Naive B cell (primary cell): ENCODE results near the gene CPT2. TPM values are rescaled to one million over a fixed set of nuclear protein-coding genes. Genes with fewer than 3 reads are reported as not detected.

ENCODE experiments used
- ATAC-seq, 2 donors: fragments of 150-1000 bp; cut with Tn5 transposase; 2 replicates each; pipeline ENCODE4 v1.10.0; 2021; ENCODE audit warnings: low read depth in 2 of 2, mild to moderate bottlenecking in 2 of 2, moderate library complexity in 2 of 2
- DNase-seq: peaks from one replicate; pipeline ENCODE4 v3.0.0; 2022
- H3K27ac Mint-ChIP-seq, 6 donors: one replicate each; pipeline ENCODE4 v1.8.0; 2020 to 2022; ENCODE audit warnings: mild to moderate bottlenecking in 6 of 6, mixed read lengths in 6 of 6, moderate library complexity in 5 of 6, inconsistent platforms in 2 of 6
- H3K27me3 Mint-ChIP-seq, 3 donors: one replicate each; pipeline ENCODE4 v1.8.0; 2021 to 2022; ENCODE audit warnings: mixed read lengths in 3 of 3, mild to moderate bottlenecking in 1 of 3
- H3K36me3 Mint-ChIP-seq, 2 donors: one replicate each; pipeline ENCODE4 v1.8.0; 2020 to 2022; ENCODE audit warnings: mixed read lengths in 2 of 2, inconsistent platforms in 1 of 2, mild to moderate bottlenecking in 1 of 2
- H3K4me1 Mint-ChIP-seq, 3 donors: one replicate each; pipeline ENCODE4 v1.8.0; 2020 to 2022; ENCODE audit warnings: mixed read lengths in 3 of 3, inconsistent platforms in 1 of 3, mild to moderate bottlenecking in 1 of 3, moderate library complexity in 1 of 3
- H3K4me3 Mint-ChIP-seq, 8 donors: one replicate each; pipeline ENCODE4 v1.8.0; 2020 to 2022; ENCODE audit warnings: mild to moderate bottlenecking in 8 of 8, mixed read lengths in 8 of 8, moderate library complexity in 8 of 8, inconsistent platforms in 2 of 8
- H3K9me3 Mint-ChIP-seq, 7 donors: one replicate each; pipeline ENCODE4 v1.8.0; 2020 to 2022; ENCODE audit warnings: mixed read lengths in 7 of 7, mild to moderate bottlenecking in 5 of 7, inconsistent platforms in 2 of 7, moderate library complexity in 1 of 7
- polyA plus RNA-seq, 6 donors: library from polyadenylated mRNA; unstranded; fragments of 300-500 nt; fragmentation: Illumina TruSeq; gene quantifications; one replicate each; pipeline ENCODE4 v1.2.3, GENCODE V29; 2021; ENCODE audit warnings: low read depth in 6 of 6

CPT2 gene
- polyA plus RNA-seq, result 10 to 100 TPM; 21.2 to 39.1 (median 28.5) TPM

DNA sequence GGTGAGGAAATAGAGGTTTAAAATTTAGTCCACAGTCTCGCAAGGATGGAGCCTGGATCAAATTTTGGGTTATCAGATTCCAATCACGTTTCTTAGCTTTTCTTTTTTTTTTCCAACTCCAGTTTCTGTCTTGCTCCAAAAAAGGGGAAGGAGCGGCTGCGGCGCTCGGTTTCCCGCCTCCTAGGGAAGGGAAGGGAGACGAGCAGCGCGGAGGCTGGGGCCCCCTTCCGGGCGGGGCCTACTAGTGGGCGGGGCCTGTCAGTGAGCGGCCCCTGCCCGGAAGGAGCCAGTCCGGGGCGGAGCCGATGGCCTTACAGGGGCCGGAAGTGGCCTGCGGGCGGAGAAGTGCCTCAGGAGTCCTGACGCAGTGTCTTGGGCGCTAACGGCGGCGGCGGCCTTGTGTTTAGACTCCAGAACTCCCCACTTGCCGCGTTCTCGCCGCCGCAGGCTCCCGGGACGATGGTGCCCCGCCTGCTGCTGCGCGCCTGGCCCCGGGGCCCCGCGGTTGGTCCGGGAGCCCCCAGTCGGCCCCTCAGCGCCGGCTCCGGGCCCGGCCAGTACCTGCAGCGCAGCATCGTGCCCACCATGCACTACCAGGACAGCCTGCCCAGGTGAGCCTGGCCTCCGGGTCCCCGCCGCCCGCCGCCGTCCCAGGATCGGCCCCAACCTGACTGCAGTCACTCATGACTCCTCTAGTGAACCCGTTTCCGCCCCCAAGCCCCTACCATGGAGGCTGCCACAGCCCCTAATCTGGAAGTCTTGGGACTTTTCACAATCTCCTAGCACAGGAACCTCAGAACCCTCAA is at the start of gene CPT2:
Gene CPT2, plus strand, starts transcription at position 340 of the 806 bp plus-strand sequence. Its CDS starts 120 bp downstream, at position 460.
- DNase-seq (peak; percentile 83), ATAC-seq (peak; percentile 94 to 96)
- no peaks in the 10 kb centered on the region for H3K27me3 Mint-ChIP-seq
- H3K4me3 Mint-ChIP-seq, result peak within 1 kb of the TSS; percentile 83 to 98 (median 96)
- peaks cover 16 to 36% (median 21%) of the 10 kb centered on the region in 3 donors for H3K4me1 Mint-ChIP-seq
- peak within 1 kb of the TSS; percentile 90 to 99 (median 97) for H3K27ac Mint-ChIP-seq
- H3K9me3 Mint-ChIP-seq, result peaks cover 0 to 4% (median 0%) of the 10 kb centered on the region in 7 donors
- H3K36me3 Mint-ChIP-seq, result peaks cover 0 to 13% of the 10 kb centered on the region in 2 donors

DNA sequence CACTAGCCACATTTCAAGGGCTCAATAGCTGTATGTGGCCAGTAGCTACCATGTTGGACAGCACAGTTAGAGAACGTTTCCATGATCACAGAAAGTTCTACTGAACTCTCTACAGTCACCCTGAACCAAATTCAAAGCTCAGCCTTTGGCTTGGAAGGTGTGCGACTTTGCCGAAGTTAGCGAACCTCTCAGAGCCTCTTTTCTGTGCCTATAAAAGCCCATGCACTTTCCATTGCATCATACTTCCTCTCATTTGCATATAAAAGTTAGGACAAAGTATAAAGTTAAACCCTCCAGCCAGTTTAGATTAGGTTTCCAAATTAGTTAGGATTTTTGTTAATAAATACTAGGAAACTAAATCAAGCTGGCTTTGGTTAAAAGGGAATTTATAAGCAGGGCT is 49.5 kb upstream of the CPT2 start:
- H3K9me3 Mint-ChIP-seq, result no peaks in the 10 kb centered on the region

DNA sequence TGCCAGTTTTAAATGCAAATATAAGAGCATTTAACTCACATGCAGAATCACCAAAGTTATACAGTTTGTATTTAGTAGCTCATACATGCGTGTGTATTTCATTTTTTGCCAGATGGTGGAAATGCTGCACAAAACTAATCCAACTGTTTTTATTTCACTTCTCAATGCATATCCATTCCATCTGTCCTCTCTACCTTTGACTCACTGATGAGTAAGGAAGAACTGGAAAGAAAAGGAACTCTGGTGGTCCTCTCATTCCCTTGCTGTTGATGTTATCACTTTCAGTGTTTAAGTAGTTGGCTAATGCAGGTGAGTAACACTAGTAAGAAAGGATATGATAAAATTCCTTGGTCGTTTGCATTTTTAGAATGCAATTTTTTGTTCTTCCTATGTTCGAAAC is 48.5 kb upstream of the CPT2 start:
- DNase-seq, result no peak
- no peaks in the 10 kb centered on the region for H3K36me3 Mint-ChIP-seq

More for the DNA sequence above, 49.5 kb upstream of the CPT2 start:
- Mint-ChIP-seq H3K27ac (no peak overlapping the region), H3K4me3 (no peak overlapping the region), H3K4me1 (no peaks in the 10 kb centered on the region), H3K36me3 (no peaks in the 10 kb centered on the region), H3K27me3 (peaks cover 0 to 11% (median 0%) of the 10 kb centered on the region in 3 donors)
- ATAC-seq (no peak), DNase-seq (no peak)

DNA sequence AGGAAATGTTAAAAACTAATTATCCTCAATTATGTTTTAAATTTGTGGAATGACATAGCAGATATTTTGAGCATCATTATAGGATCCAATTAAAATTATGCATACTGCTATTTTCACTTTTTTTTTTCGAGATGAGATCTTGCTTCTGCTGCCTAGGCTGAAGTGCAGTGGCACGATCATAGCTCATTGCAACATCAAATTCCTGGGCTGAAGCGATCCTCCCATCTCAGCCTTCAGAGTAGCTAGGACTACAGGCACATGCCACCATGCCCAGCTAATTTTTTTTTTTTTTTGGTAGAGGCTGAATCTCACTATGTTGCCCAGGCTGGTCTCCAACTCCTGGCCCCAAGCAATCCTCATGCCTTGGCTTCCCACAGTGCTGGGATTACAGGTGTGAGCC is 42.9 kb upstream of the CPT2 start:
- DNase-seq, result no peak
- H3K4me3 Mint-ChIP-seq, result no peak overlapping the region
- no peaks in the 10 kb centered on the region for H3K4me1 Mint-ChIP-seq
- no peaks in the 10 kb centered on the region for H3K9me3 Mint-ChIP-seq
- H3K27me3 Mint-ChIP-seq, result peaks cover 5 to 23% (median 14%) of the 10 kb centered on the region in 3 donors
- no peaks in the 10 kb centered on the region for H3K36me3 Mint-ChIP-seq
- no peak overlapping the region for H3K27ac Mint-ChIP-seq
- no peak for ATAC-seq

More for the DNA sequence above, 48.5 kb upstream of the CPT2 start:
- no peak overlapping the region for H3K27ac Mint-ChIP-seq
- ATAC-seq, result no peak
- peaks cover 0 to 14% (median 1%) of the 10 kb centered on the region in 3 donors for H3K27me3 Mint-ChIP-seq
- no peaks in the 10 kb centered on the region for H3K4me1 Mint-ChIP-seq
- H3K9me3 Mint-ChIP-seq, result no peaks in the 10 kb centered on the region
- no peak overlapping the region for H3K4me3 Mint-ChIP-seq

DNA sequence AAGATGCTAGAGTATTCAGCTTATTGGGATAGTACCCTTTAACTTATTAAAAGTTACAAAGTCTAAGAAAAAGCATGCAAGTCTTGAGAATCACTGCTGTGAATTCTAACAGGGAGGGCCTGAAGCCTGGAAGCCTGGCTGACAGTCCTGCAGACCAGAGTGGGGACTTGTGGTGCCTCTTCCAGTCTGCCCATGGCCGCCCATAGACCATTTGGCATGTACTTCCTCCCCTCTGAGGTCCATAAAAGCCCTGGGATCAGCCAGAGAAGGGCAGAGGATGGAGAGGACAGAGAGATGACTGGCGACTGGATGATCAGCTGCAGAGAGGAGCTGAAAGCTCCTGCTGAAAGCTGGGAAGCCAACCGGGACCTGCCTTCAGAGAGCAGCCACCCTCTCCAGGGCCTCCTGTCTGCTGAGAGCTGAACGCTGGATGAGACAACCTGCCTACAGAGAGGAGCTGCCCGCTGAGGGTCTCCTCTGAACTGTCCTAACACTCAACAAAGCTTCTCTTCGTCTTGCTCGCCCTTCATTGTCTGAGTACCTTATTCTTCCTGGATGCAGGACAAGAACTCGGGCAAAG is 41.7 kb upstream of the CPT2 start:
- DNase-seq (no peak), ATAC-seq (no peak)
- H3K27me3 Mint-ChIP-seq, result peaks cover 13 to 23% (median 14%) of the 10 kb centered on the region in 3 donors
- H3K36me3 Mint-ChIP-seq, result no peaks in the 10 kb centered on the region
- no peak overlapping the region for H3K27ac Mint-ChIP-seq
- H3K9me3 Mint-ChIP-seq, result no peaks in the 10 kb centered on the region
- no peaks in the 10 kb centered on the region for H3K4me1 Mint-ChIP-seq
- H3K4me3 Mint-ChIP-seq, result no peak overlapping the region

DNA sequence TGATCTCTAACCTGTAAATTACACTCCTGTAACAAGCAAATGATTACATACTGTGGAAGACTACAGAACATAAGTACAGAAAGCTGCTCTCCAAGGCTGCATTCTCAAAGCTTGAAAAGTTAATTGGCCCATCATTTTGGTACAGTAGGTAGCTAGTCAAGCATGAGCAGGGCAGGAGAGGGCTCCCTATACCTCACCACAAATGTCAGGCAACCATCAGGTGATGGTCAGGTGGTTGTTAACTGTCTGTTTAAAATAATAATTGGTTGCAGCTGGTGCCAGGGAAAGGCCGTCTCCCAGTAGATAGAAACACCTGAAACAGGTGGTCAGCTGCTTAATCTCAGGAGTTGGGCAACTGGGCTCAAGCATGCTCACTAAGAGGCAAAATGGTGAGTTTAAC is 41.1 kb upstream of the CPT2 start:
- H3K27me3 Mint-ChIP-seq, result peaks cover 13 to 22% (median 14%) of the 10 kb centered on the region in 3 donors
- no peak overlapping the region for H3K27ac Mint-ChIP-seq
- DNase-seq, result no peak
- H3K9me3 Mint-ChIP-seq, result no peaks in the 10 kb centered on the region
- no peak for ATAC-seq
- H3K4me1 Mint-ChIP-seq, result no peaks in the 10 kb centered on the region
- H3K4me3 Mint-ChIP-seq, result no peak overlapping the region
- H3K36me3 Mint-ChIP-seq, result no peaks in the 10 kb centered on the region

DNA sequence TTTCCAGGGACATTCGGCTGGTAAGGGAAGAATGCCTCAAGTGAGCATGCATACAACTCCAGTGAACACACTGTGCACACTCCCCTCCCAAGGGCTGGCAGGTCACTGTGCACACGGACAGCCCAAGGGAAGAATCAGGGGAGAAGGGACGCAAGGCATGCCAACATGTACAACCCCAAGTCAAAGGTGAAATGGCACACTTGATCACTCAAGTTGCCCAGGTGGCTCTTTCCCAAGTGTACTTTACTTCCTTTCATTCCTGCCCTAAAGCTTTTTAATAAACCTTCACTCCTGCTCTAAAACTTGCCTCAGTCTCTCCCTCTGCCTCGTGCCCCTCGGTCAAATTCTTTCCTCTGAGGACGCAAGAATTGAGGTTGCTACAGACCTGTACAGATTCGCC is 40.7 kb upstream of the CPT2 start:
- ATAC-seq, result no peak
- H3K27ac Mint-ChIP-seq, result no peak overlapping the region

DNA sequence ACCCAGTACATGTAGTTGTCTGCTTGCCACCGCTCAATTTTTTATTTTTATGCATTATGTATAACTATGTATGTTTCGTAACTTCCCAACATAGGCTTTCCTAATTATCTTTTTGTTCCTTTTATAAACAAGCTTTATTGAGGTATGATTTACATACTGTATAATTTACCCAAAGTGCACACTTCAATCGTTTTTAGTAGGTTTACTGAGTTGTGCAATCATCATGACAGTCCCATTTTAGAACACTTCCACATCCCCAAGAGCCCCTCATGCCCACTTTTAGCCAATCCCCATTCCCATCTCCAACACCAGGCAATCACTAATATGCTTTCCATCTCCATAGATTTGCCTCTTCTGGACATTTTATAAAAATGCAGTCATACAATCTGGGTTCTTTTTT is 39.8 kb upstream of the CPT2 start:
- H3K4me3 Mint-ChIP-seq, result no peak overlapping the region
- H3K27ac Mint-ChIP-seq, result no peak overlapping the region
- no peaks in the 10 kb centered on the region for H3K9me3 Mint-ChIP-seq
- H3K36me3 Mint-ChIP-seq, result no peaks in the 10 kb centered on the region
- H3K4me1 Mint-ChIP-seq, result no peaks in the 10 kb centered on the region
- peaks cover 13 to 17% (median 14%) of the 10 kb centered on the region in 3 donors for H3K27me3 Mint-ChIP-seq
- DNase-seq (no peak), ATAC-seq (no peak)

More for the DNA sequence above, 40.7 kb upstream of the CPT2 start:
- Mint-ChIP-seq H3K4me3 (no peak overlapping the region), H3K9me3 (no peaks in the 10 kb centered on the region), H3K27me3 (peaks cover 13 to 18% (median 14%) of the 10 kb centered on the region in 3 donors), H3K4me1 (no peaks in the 10 kb centered on the region), H3K36me3 (no peaks in the 10 kb centered on the region)
- no peak for DNase-seq

DNA sequence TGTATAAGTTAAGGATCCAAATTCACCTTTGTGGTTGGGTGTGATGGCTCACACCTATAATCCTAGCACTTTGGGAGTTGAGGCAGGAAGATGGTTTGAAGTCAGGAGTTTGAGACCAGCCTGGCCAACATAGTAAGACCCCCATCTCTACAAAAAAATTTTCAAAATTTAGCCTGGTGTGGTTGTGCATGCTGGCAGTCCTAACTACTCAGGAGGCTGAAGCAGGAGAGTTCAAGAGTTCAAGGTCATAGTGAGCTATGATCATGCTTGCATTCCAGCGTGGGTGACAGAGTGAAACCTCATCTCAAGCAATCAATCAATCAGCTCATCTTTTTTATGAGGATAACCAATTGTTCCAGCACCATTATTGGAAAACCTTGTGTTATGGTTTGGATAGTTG is 37.7 kb upstream of the CPT2 start:
- peaks cover 19 to 26% (median 24%) of the 10 kb centered on the region in 3 donors for H3K27me3 Mint-ChIP-seq
- ATAC-seq (no peak), DNase-seq (no peak)
- H3K9me3 Mint-ChIP-seq, result no peaks in the 10 kb centered on the region
- no peak overlapping the region for H3K27ac Mint-ChIP-seq
- no peaks in the 10 kb centered on the region for H3K4me1 Mint-ChIP-seq
- H3K4me3 Mint-ChIP-seq, result no peak overlapping the region
- H3K36me3 Mint-ChIP-seq, result no peaks in the 10 kb centered on the region

DNA sequence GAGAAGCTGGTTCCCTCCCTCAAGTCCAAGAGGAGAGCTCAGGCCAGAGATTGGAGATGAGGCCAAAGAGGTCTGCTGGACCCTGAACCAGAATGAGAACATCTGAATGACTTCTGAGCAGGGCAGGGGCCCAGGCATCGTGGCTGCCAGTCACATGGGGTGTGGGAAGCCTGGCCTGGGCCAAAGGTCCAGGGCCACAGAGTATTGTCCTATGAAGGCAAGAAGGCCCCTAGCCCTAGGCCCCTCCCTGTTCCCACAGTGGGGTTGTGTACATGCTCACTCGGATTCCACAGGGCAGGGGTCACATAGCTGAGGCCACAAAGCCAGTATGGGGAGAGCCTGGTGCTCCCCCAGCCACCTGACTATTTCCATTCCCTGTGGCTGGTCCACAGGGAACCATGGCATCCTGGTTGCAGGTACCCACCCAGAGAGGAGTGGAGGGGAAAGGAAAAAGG is 35.7 kb upstream of the CPT2 start:
- H3K4me3 Mint-ChIP-seq, result no peak overlapping the region
- no peak overlapping the region for H3K27ac Mint-ChIP-seq
- H3K27me3 Mint-ChIP-seq, result peaks cover 31 to 46% (median 31%) of the 10 kb centered on the region in 3 donors
- no peaks in the 10 kb centered on the region for H3K4me1 Mint-ChIP-seq
- H3K9me3 Mint-ChIP-seq, result no peaks in the 10 kb centered on the region
- DNase-seq (no peak), ATAC-seq (no peak)
- no peaks in the 10 kb centered on the region for H3K36me3 Mint-ChIP-seq

DNA sequence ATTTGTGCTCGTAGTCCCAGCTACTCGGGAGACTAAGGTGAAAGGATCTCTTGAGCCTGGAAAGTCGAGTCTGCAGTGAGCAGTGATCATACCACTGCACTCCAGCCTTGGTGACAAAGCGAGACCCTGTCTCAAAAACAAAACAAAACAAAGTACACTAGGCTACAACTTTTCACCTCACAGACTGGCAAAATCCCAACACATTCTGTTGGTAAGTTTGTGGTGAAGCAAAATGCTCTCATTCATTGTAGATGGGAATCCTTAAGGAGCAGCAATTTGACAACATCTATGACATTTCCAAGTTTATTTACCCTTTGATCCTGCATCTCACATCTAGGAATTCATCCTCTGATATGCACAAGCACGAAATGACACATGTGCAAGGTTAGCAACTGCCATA is 34.0 kb upstream of the CPT2 start:
- no peaks in the 10 kb centered on the region for H3K36me3 Mint-ChIP-seq
- ATAC-seq (no peak), DNase-seq (no peak)
- no peaks in the 10 kb centered on the region for H3K4me1 Mint-ChIP-seq
- H3K4me3 Mint-ChIP-seq, result no peak overlapping the region
- H3K27me3 Mint-ChIP-seq, result peaks cover 32 to 45% (median 39%) of the 10 kb centered on the region in 3 donors
- H3K9me3 Mint-ChIP-seq, result no peaks in the 10 kb centered on the region
- H3K27ac Mint-ChIP-seq, result no peak overlapping the region

DNA sequence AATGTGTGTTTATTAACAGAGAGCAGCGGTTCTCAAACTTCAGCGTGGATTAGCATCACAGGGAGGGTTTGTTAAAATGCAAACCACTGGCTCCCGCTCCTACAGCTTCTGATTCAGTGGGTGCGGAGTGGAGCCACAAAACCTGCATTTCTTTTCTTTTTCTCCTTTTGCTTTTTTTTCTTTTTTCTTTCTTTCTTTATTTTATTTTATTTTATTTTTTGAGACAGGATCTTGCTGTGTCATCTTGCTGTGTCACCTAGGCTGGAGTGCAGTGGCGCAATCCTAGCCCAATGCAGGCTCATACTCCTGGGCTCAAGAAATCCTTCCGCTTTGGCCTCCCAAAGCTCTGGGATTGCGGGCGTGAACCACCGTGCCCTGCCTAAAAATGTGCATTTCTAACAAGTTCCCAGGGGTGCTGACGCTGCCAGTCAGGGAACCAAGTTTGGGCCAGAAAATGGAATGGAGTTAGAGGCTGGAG is 33.3 kb upstream of the CPT2 start:
- DNase-seq (no peak), ATAC-seq (no peak)
- Mint-ChIP-seq H3K4me3 (peak overlapping the region in 1 of 8 donors; percentile 23), H3K4me1 (no peaks in the 10 kb centered on the region), H3K36me3 (no peaks in the 10 kb centered on the region), H3K27ac (no peak overlapping the region), H3K9me3 (no peaks in the 10 kb centered on the region), H3K27me3 (peaks cover 32 to 39% (median 39%) of the 10 kb centered on the region in 3 donors)

DNA sequence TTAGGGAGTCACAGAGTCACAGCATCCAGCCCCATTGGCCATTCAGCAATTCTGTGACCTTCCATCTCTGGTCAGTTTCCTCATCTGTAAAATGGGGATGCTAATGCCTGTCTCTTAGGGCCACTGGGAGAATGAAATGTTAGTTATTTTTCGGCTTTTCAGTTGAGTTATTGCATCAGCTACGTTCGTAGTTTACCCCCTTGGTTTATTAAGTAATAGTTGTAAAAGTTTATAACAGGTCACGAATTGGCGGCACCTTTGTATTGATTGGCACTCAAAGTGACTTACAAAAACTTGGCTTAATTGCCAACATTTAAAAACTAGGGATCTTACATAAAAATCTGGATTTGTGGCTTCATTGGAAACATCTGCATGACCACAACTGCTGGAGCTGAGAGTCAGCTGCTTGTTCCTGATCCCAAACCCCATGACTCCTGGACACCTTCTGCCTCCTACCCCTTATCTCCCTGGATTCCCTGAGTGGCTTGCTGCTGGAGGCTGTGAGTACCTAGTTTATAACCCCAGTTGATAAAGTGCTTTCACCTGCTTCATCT is 31.1 kb upstream of the CPT2 start:
- peaks cover 30 to 39% (median 32%) of the 10 kb centered on the region in 3 donors for H3K27me3 Mint-ChIP-seq
- H3K4me1 Mint-ChIP-seq, result no peaks in the 10 kb centered on the region
- no peaks in the 10 kb centered on the region for H3K36me3 Mint-ChIP-seq
- peak overlapping the region in 1 of 8 donors; percentile 47 for H3K4me3 Mint-ChIP-seq
- H3K9me3 Mint-ChIP-seq, result no peaks in the 10 kb centered on the region
- no peak for ATAC-seq
- no peak for DNase-seq
- H3K27ac Mint-ChIP-seq, result no peak overlapping the region
